ENCODE results near the gene CUEDC1. TPM values are rescaled to one million over a fixed set of nuclear protein-coding genes. Genes with fewer than 3 reads are reported as not detected.

The CUEDC1 gene
- total RNA-seq, 1 donor from 2014 or later, result 76.1 TPM

DNA sequence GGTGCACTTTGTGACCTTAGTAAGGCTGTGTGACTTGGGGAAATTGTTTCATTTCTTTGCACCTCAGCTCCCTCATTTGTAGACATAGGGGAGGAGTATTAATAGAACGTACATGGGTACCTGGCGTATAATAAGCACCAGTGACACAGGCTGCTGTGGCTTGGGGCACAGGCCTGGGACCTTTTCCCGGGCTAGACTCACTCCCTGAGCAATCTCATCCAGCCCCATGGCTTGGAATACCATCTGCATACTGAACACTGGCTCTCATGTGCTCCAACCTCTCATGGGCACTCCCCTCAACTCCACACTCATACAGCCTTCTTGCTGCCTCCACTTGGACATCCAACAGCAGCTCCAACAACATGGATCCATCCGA, 64.4 kb downstream of the CUEDC1 start:
- Histone ChIP-seq H3K4me3 (no peak overlapping the region), H3K27ac (peak overlapping the region; percentile 88 to 97), H3K4me1 (peaks cover 34 to 63% of the 10 kb centered on the region in 2 donors), H3K36me3 (no peaks in the 10 kb centered on the region), H3K27me3 (no peaks in the 10 kb centered on the region), H3K9me3 (no peaks in the 10 kb centered on the region)
- peak in 1 of 2 donors; percentile 46 for DNase-seq (ENCODE audit: low spot score in 2 of 2)
- intact Hi-C loops (cut with DNase I), result no loop called here
- TF ChIP-seq, protein P1, sequence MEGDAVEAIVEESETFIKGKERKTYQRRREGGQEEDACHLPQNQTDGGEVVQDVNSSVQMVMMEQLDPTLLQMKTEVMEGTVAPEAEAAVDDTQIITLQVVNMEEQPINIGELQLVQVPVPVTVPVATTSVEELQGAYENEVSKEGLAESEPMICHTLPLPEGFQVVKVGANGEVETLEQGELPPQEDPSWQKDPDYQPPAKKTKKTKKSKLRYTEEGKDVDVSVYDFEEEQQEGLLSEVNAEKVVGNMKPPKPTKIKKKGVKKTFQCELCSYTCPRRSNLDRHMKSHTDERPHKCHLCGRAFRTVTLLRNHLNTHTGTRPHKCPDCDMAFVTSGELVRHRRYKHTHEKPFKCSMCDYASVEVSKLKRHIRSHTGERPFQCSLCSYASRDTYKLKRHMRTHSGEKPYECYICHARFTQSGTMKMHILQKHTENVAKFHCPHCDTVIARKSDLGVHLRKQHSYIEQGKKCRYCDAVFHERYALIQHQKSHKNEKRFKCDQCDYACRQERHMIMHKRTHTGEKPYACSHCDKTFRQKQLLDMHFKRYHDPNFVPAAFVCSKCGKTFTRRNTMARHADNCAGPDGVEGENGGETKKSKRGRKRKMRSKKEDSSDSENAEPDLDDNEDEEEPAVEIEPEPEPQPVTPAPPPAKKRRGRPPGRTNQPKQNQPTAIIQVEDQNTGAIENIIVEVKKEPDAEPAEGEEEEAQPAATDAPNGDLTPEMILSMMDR (IDR thresholded peaks at IDR 0.05), result peak in 1 of 3 experiments; percentile 2

DNA sequence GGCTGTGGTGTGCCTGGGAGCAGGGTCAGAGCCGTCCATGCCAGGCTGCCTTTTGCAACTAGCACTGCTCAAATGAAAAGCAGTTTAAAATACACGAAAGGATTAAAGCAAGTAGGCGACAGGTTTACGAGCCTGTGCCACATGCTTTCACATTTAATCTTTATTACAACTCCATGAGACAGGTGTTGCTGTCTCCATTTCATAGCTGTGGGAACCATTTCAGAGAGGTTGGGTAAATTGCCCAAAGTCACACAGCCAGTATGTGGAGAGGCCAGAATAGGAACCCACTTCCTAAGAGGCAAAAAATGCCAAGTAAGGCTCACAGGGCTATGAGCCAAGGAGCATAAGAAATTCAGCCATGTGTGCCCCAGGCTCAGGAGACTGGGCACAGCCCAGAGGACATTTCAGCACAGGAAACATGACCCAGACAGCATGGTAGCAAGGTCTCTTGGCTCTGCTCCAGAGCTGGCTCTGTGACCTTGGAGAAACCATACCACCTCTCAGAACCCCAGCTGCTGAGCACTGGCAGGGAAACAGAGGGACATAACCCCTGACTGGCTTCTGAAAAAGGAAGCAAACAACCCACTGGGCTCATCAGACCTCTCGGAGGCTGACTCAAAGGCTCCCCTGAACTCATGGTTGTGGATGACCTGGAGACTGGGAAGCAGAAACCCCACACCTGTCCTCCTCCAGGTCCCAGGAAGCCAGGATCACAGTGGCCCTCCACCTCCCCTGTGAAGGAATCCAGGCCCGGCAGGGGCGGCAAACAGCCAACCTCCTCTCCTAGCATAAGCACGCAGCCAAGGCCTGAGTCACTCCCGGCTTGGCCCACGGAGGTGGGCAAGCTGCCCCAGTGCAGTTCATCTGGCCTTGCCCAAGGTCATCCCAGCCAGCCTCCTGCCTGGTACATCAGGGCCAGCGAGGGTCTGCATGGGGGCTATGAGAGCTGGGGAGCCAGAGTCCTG, 65.0 kb downstream of the CUEDC1 start:
- Histone ChIP-seq H3K27me3 (no peaks in the 10 kb centered on the region), H3K36me3 (peaks cover 2 to 5% of the 10 kb centered on the region in 2 donors), H3K9me3 (no peaks in the 10 kb centered on the region), H3K27ac (peak overlapping the region; percentile 88 to 97), H3K4me1 (peaks cover 34 to 57% of the 10 kb centered on the region in 2 donors), H3K4me3 (no peak overlapping the region)
- DNase-seq (ENCODE audit: low spot score in 2 of 2), result peak; percentile 80 to 95
- intact Hi-C loops (cut with DNase I), result no loop called here
- TF ChIP-seq, protein P1 (IDR thresholded peaks at IDR 0.05), result peak in 2 of 3 experiments; percentile 21 to 26

DNA sequence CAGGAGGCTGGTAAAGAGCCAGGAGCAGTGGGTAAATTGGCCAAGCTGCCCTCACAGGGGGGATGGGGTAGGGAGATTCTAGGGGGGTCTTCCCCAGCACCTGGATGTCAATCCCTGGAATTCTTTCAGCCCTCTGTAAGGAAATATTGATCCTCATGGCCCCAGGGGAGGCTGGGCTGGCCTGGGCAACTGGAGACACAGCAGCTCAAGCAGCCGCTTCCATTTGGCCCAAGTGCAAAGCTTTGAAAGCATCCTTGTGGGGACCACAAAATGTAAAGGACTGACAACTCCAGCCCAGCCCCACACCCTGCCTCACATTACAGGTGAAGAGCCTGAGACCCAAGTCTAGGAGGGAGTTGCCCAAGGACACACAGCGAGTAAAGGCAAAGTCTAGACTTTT, 66.0 kb downstream of the CUEDC1 start:
- no peak for DNase-seq (ENCODE audit: low spot score in 2 of 2)
- Histone ChIP-seq H3K4me3 (no peak overlapping the region), H3K9me3 (no peaks in the 10 kb centered on the region), H3K4me1 (peaks cover 34 to 54% of the 10 kb centered on the region in 2 donors), H3K27ac (peak overlapping the region; percentile 88 to 97), H3K27me3 (no peaks in the 10 kb centered on the region), H3K36me3 (peaks cover 11 to 14% of the 10 kb centered on the region in 2 donors)
- intact Hi-C loops (cut with DNase I), result no loop called here
- TF ChIP-seq, protein P1 (IDR thresholded peaks at IDR 0.05), result no peak

DNA sequence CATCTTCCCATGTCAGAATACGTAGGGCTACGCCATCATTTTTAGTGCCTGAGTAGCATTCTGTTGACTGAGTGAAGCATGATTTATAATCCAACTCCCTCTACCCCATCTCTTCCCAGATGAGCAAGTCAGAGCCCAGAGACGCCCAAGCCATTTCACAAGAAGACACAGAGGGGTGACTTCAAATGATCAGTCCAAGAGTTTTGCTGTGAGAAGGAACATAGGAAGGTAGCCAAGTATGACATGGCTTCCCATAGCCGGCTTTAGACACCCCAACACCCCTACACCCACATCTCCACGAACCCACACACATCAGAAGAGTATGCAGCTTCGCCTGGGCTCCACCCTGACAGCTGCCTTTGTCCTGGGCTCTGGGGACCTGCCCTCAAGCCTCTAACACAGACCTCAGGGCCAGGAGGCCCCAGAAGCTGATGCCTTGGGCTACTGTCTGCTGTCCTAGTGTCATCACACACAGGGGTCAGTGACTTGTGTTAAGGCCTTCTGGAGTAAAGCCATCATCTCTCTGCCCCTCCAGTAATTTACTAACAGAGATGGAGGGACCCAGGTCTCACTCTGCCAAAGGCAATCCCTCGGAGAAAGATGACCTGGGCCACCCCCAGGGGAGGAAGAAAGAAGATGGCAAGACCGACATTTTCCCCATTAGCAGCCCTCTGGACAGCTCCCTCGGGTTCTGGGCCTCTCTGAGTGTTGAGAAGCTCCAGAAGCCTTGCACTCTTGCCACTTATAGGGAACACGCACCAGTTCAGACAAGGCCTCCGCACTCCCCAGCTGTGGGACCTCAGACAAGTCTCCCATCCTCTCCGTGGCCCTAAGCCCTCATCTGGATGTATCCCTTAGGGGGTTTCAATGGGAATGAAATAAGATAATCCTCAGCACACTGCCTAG, 66.6 kb downstream of the CUEDC1 start:
- no peak for DNase-seq (ENCODE audit: low spot score in 2 of 2)
- H3K9me3 ChIP-seq, result no peaks in the 10 kb centered on the region
- no peak overlapping the region for H3K4me3 ChIP-seq
- H3K36me3 ChIP-seq, result peaks cover 11 to 14% of the 10 kb centered on the region in 2 donors
- TF ChIP-seq, protein P1 (IDR thresholded peaks at IDR 0.05), result no peak
- intact Hi-C loops (cut with DNase I), result no loop called here
- peak overlapping the region; percentile 88 to 97 for H3K27ac ChIP-seq
- H3K27me3 ChIP-seq, result no peaks in the 10 kb centered on the region
- H3K4me1 ChIP-seq, result peaks cover 28 to 47% of the 10 kb centered on the region in 2 donors

DNA sequence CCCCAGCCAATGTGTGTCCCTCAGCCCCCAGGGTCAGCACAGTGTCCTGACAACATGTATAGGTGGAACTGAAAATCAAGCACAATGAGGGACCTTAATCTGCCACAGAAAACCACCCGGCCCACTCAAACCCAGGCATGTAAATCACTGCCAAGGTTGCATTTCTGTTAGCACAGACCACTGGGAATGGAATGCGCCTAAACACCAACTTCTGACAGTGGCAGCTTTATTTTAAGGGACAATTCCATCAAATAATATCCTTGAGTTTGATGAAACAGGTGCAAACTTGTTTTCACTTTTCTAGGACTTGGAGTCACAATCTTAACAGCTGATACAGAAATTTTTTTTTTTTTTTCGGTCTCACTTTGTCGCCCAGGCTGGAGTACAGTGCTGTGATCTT, 68.1 kb downstream of the CUEDC1 start:
- DNase-seq (ENCODE audit: low spot score in 2 of 2), result no peak
- Histone ChIP-seq H3K4me3 (no peak overlapping the region), H3K36me3 (peaks cover 11 to 14% of the 10 kb centered on the region in 2 donors), H3K27ac (no peak overlapping the region), H3K27me3 (no peaks in the 10 kb centered on the region), H3K4me1 (peaks cover 19 to 37% of the 10 kb centered on the region in 2 donors), H3K9me3 (no peaks in the 10 kb centered on the region)
- TF ChIP-seq, protein P1 (IDR thresholded peaks at IDR 0.05), result no peak
- intact Hi-C loops (cut with DNase I), result no loop called here
